K562 (cell line): ENCODE results near the gene FYB1. TPM values are rescaled to one million over a fixed set of nuclear protein-coding genes. Genes with fewer than 3 reads are reported as not detected.

Source experiments
- GTF2E2 ChIP-seq: fragments of 200-800 bp; sonication (Bioruptor generic); IDR thresholded peaks from 2 replicates; pipeline ENCODE4 v1.6.1; 2016; ENCODE audit warnings: missing genetic modification characterization, missing compliant biosample characterization
- HDAC1 ChIP-seq, 2 experiments: fragments of 450-650 bp; IDR thresholded peaks; 2 replicates each; pipeline ENCODE4 v1.6.1; 2016 to 2017; ENCODE audit warnings: inconsistent platforms in 1 of 2, mild to moderate bottlenecking in 1 of 2, moderate library complexity in 1 of 2
- HLTF ChIP-seq: fragments of 450-650 bp; IDR thresholded peaks from 2 replicates; pipeline ENCODE4 v1.6.1; 2016
- NR2F6 ChIP-seq: fragments of 450-650 bp; formaldehyde crosslinking; IDR thresholded peaks from 2 replicates; pipeline ENCODE4 v1.4.0; 2020; ENCODE audit warnings: mild to moderate bottlenecking
- RBFOX2 ChIP-seq: fragments of 200-400 bp; formaldehyde crosslinking; IDR thresholded peaks from 2 replicates; pipeline ENCODE4 v1.6.1; 2017; ENCODE audit warnings: low read depth, mild to moderate bottlenecking, low read length, moderate library complexity
- RBM39 ChIP-seq: fragments of 200-400 bp; formaldehyde crosslinking; optimal IDR thresholded peaks from 2 replicates; pipeline ENCODE3; 2018; ENCODE audit warnings: low read depth, low read length
- SMAD4 ChIP-seq: fragments of 250-450 bp; sonication (Bioruptor Pico); conservative IDR thresholded peaks from 2 replicates; pipeline ENCODE4 v1.8.0; 2021; ENCODE audit warnings: inconsistent platforms, mild to moderate bottlenecking, moderate library complexity
- SNRNP70 ChIP-seq: fragments of 200-400 bp; formaldehyde crosslinking; optimal IDR thresholded peaks from 2 replicates; pipeline ENCODE3; 2017; ENCODE audit warnings: low read depth, low read length
- TAF15 ChIP-seq: fragments of 200-400 bp; formaldehyde crosslinking; IDR thresholded peaks from 2 replicates; pipeline ENCODE4 v1.6.1; 2017; ENCODE audit warnings: mild to moderate bottlenecking, low read depth, low read length, moderate library complexity
- TFAM ChIP-seq: fragments of 250-450 bp; sonication (Bioruptor Pico); conservative IDR thresholded peaks from 2 replicates; pipeline ENCODE4 v1.5.0; 2021; ENCODE audit warnings: mild to moderate bottlenecking, moderate library complexity
- ZC3H8 ChIP-seq: fragments of 450-650 bp; IDR thresholded peaks from 2 replicates; pipeline ENCODE4 v1.6.1; 2017
- ZNF644 ChIP-seq: fragments of 200-800 bp; sonication (Bioruptor generic); IDR thresholded peaks from 2 replicates; pipeline ENCODE4 v1.6.1; 2016; ENCODE audit warnings: low read depth, missing genetic modification characterization, missing compliant biosample characterization
- polyA plus RNA-seq, 8 experiments: library from polyadenylated mRNA; depleted of rRNA in 4 of 8; stranded (reverse) in 5 of 8; unstranded in 3 of 8; fragments of >200 nt; fragmentation: Nextera tagmentation in 2 of 8; fragmentation: Illumina TruSeq in 1 of 8; extraction: Ambion mirVana in 2 of 8; extraction: Trizol in 1 of 8; gene quantifications; 2 replicates each; pipeline versions ENCODE4 v1.2.1 to v1.2.3, GENCODE V29; 2011 to 2014; ENCODE audit warnings: inconsistent platforms in 1 of 8, missing spikeins in 1 of 8
- total RNA-seq, 7 experiments: library from RNA; depleted of rRNA in 6 of 7; stranded (reverse); fragments of >200 nt in 6 of 7; fragmentation: Illumina TruSeq in 2 of 7; extraction: Trizol in 2 of 7; gene quantifications; 2 replicates each; pipeline versions ENCODE4 v1.2.1 to v1.2.3, GENCODE V29; 2011 to 2021; ENCODE audit warnings: low replicate concordance in 1 of 7
- TF ChIP-seq, protein P1 (sequence below): fragments of 250-450 bp; sonication (Bioruptor Pico); IDR thresholded peaks from 2 replicates; pipeline ENCODE4 v1.5.1; 2021; ENCODE audit warnings: mild to moderate bottlenecking
- TF ChIP-seq, protein P2 (sequence below): fragments of 150-350 bp; IDR thresholded peaks from 2 replicates; pipeline ENCODE4 v1.6.1; 2014; ENCODE audit warnings: low read depth, mild to moderate bottlenecking, low read length, borderline replicate concordance
- TF ChIP-seq, protein P3 (sequence below): sonication (generic); formaldehyde crosslinking; IDR thresholded peaks from 2 replicates; pipeline ENCODE4 v1.8.1; 2023; ENCODE audit warnings: mild to moderate bottlenecking, missing genetic modification reagents, moderate library complexity
- TF ChIP-seq, protein P4 (sequence below): fragments of 200-400 bp; formaldehyde crosslinking; IDR thresholded peaks from 2 replicates; pipeline ENCODE4 v1.6.1; 2017; ENCODE audit warnings: mild to moderate bottlenecking, low read depth, low read length, moderate library complexity
- TF ChIP-seq, protein P5 (sequence below): fragments of 250-450 bp; sonication (Bioruptor Pico); IDR thresholded peaks from 2 replicates; pipeline ENCODE4 v1.5.0; 2021; ENCODE audit warnings: mild to moderate bottlenecking, borderline replicate concordance

FYB1 gene
- total and polyA plus RNA-seq, 9 of the 15 experiments (the other 6 are each of a cell fraction or from before 2014, with no cell fraction given): 4.7 to 31.5 (median 9.7) TPM

DNA sequence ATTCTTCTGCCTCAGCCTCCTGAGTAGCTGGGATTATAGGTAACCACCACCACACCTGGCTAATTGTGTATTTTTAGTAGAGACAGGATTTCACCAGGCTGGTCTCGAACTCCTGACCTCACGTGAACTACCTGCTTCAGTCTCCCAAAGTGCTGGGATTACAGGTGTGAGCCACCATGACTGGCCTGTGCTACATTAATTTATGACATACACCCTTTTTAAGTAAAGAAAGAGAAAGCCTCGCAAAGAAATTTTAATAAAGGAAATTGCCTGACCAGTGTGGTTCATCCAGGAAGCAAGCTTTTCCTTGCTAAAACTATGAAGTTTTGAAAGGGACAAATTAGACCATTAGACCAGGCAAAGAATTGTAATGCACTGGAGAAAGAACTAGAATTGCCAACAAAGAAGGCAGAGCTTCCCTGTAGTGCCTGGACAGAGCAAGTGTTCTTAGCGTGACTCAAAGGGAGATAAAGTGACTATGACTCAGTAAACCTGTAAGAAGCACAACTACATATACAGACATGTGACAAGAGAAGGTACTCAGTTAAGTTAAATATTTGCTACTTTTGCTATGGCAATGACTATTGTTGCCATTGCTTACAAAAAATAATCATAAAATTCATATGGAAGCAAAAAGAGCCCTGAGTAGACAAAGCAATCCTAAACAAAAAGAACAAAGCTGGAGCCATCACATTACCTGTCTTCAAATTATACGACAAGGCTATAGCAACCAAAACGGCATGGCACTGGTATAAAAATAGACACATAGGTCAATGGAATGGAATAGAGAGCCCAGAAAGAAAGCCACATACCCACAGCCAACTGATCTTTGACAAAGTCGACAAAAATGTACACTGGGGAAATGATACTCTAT lies 54.6 kb downstream of the FYB1 start (continued):
- TF ChIP-seq RBM39 (no peak), ZC3H8 (no peak), TFAM (no peak), TAF15 (no peak), RBFOX2 (no peak), SMAD4 (CRISPR knock-in tag) (no peak), HLTF (no peak), NR2F6 (CRISPR knock-in tag) (no peak), SNRNP70 (no peak), ZNF644 (no peak), HDAC1 (IDR thresholded peaks at IDR 0.05) (no peak), GTF2E2 (tag) (no peak)
- TF ChIP-seq, protein P1, sequence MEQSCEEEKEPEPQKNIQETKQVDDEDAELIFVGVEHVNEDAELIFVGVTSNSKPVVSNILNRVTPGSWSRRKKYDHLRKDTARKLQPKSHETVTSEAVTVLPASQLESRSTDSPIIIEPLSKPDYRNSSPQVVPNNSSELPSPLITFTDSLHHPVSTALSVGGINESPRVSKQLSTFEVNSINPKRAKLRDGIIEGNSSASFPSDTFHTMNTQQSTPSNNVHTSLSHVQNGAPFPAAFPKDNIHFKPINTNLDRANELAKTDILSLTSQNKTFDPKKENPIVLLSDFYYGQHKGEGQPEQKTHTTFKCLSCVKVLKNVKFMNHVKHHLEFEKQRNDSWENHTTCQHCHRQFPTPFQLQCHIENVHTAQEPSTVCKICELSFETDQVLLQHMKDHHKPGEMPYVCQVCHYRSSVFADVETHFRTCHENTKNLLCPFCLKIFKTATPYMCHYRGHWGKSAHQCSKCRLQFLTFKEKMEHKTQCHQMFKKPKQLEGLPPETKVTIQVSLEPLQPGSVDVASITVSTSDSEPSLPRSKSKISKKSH (CRISPR knock-in tag): no peak
- TF ChIP-seq, protein P2, sequence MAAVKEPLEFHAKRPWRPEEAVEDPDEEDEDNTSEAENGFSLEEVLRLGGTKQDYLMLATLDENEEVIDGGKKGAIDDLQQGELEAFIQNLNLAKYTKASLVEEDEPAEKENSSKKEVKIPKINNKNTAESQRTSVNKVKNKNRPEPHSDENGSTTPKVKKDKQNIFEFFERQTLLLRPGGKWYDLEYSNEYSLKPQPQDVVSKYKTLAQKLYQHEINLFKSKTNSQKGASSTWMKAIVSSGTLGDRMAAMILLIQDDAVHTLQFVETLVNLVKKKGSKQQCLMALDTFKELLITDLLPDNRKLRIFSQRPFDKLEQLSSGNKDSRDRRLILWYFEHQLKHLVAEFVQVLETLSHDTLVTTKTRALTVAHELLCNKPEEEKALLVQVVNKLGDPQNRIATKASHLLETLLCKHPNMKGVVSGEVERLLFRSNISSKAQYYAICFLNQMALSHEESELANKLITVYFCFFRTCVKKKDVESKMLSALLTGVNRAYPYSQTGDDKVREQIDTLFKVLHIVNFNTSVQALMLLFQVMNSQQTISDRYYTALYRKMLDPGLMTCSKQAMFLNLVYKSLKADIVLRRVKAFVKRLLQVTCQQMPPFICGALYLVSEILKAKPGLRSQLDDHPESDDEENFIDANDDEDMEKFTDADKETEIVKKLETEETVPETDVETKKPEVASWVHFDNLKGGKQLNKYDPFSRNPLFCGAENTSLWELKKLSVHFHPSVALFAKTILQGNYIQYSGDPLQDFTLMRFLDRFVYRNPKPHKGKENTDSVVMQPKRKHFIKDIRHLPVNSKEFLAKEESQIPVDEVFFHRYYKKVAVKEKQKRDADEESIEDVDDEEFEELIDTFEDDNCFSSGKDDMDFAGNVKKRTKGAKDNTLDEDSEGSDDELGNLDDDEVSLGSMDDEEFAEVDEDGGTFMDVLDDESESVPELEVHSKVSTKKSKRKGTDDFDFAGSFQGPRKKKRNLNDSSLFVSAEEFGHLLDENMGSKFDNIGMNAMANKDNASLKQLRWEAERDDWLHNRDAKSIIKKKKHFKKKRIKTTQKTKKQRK: no peak
- TF ChIP-seq, protein P3, sequence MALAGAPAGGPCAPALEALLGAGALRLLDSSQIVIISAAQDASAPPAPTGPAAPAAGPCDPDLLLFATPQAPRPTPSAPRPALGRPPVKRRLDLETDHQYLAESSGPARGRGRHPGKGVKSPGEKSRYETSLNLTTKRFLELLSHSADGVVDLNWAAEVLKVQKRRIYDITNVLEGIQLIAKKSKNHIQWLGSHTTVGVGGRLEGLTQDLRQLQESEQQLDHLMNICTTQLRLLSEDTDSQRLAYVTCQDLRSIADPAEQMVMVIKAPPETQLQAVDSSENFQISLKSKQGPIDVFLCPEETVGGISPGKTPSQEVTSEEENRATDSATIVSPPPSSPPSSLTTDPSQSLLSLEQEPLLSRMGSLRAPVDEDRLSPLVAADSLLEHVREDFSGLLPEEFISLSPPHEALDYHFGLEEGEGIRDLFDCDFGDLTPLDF (CRISPR knock-in tag): no peak
- TF ChIP-seq, protein P4, sequence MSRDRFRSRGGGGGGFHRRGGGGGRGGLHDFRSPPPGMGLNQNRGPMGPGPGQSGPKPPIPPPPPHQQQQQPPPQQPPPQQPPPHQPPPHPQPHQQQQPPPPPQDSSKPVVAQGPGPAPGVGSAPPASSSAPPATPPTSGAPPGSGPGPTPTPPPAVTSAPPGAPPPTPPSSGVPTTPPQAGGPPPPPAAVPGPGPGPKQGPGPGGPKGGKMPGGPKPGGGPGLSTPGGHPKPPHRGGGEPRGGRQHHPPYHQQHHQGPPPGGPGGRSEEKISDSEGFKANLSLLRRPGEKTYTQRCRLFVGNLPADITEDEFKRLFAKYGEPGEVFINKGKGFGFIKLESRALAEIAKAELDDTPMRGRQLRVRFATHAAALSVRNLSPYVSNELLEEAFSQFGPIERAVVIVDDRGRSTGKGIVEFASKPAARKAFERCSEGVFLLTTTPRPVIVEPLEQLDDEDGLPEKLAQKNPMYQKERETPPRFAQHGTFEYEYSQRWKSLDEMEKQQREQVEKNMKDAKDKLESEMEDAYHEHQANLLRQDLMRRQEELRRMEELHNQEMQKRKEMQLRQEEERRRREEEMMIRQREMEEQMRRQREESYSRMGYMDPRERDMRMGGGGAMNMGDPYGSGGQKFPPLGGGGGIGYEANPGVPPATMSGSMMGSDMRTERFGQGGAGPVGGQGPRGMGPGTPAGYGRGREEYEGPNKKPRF: no peak
- TF ChIP-seq, protein P5, sequence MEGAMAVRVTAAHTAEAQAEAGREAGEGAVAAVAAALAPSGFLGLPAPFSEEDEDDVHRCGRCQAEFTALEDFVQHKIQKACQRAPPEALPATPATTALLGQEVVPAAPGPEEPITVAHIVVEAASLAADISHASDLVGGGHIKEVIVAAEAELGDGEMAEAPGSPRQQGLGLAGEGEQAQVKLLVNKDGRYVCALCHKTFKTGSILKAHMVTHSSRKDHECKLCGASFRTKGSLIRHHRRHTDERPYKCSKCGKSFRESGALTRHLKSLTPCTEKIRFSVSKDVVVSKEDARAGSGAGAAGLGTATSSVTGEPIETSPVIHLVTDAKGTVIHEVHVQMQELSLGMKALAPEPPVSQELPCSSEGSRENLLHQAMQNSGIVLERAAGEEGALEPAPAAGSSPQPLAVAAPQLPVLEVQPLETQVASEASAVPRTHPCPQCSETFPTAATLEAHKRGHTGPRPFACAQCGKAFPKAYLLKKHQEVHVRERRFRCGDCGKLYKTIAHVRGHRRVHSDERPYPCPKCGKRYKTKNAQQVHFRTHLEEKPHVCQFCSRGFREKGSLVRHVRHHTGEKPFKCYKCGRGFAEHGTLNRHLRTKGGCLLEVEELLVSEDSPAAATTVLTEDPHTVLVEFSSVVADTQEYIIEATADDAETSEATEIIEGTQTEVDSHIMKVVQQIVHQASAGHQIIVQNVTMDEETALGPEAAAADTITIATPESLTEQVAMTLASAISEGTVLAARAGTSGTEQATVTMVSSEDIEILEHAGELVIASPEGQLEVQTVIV: no peak
